Heart left ventricle (tissue), 16 donors: ENCODE results near the gene SARS1. TPM values are rescaled to one million over a fixed set of nuclear protein-coding genes. Genes with fewer than 3 reads are reported as not detected.
A peak's percentile ranks its signal among the peaks of the same experiment; 100 is the strongest.

Experiments used
- ATAC-seq, 4 donors: fragments of 200-7000 bp; cut with Tn5 transposase; one replicate each; pipeline ENCODE4 v1.9.1; 2020 to 2022; ENCODE audit warnings: moderate library complexity in 4 of 4, mild to moderate bottlenecking in 3 of 4, moderate number of reproducible peaks in 1 of 4
- DNase-seq, 5 donors: peaks; one replicate each; pipeline ENCODE4 v3.0.0-alpha.2; 2020
- H3K27ac ChIP-seq, 12 donors: fragments of 200-600 bp; sonication (generic) in 4 of 12; one replicate each; pipeline versions ENCODE4 v1.5.0 to v1.8.0; 2016 to 2022; ENCODE audit warnings: mild to moderate bottlenecking in 2 of 12
- H3K27me3 ChIP-seq, 9 donors: fragments of 200-600 bp; sonication (generic) in 2 of 9; one replicate each; pipeline versions ENCODE4 v1.5.1 to v1.8.0; 2016 to 2022; ENCODE audit warnings: mild to moderate bottlenecking in 3 of 9
- H3K36me3 ChIP-seq, 9 donors: fragments of 200-600 bp; sonication (generic) in 2 of 9; one replicate each; pipeline versions ENCODE4 v1.5.0 to v1.8.0; 2018 to 2022; ENCODE audit warnings: mild to moderate bottlenecking in 2 of 9
- H3K4me1 ChIP-seq, 12 donors: fragments of 200-600 bp; sonication (generic) in 4 of 12; one replicate each; pipeline versions ENCODE4 v1.5.0 to v1.8.0; 2016 to 2022; ENCODE audit warnings: mild to moderate bottlenecking in 3 of 12
- H3K4me3 ChIP-seq, 12 donors: fragments of 200-600 bp; sonication (generic) in 4 of 12; one replicate each; pipeline versions ENCODE4 v1.5.0 to v1.8.0; 2017 to 2022; ENCODE audit warnings: mild to moderate bottlenecking in 9 of 12, moderate library complexity in 4 of 12
- H3K9me3 ChIP-seq, 12 donors: fragments of 200-600 bp; sonication (generic) in 4 of 12; one replicate each; pipeline versions ENCODE4 v1.5.0 to v1.8.0; 2016 to 2022; ENCODE audit warnings: mild to moderate bottlenecking in 1 of 12
- CTCF ChIP-seq, 12 donors: fragments of 200-600 bp; sonication (generic) in 4 of 12; IDR thresholded peaks; one replicate each; pipeline versions ENCODE4 v1.5.0 to v1.8.0; 2018 to 2022; ENCODE audit warnings: antibody characterized with exemption in 12 of 12, mild to moderate bottlenecking in 5 of 12
- POLR2A ChIP-seq, 2 donors: fragments of 450-650 bp; IDR thresholded peaks; one replicate each; pipeline ENCODE4 v1.6.1; 2017; ENCODE audit warnings: antibody characterized with exemption in 2 of 2, mild to moderate bottlenecking in 2 of 2, moderate library complexity in 2 of 2
- WGBS, 4 donors: extraction: QIAGEN DNeasy Blood & Tissue Kit in 2 of 4; methylation state at CpG; one replicate each; pipeline versions ENCODE4 v1.1.5 to v1.1.7; 2013 to 2018; 5-methylcytosine and 5-hydroxymethylcytosine counted together
- intact Hi-C, 10 donors: fragments of 100-400 bp; cut with DNase I; formaldehyde crosslinking; loops; one replicate each; pipeline versions ENCODE4 v1.11.1 to v1.14.2; 2022
- polyA plus RNA-seq, 2 donors: library from polyadenylated mRNA; stranded (reverse); fragments of 200-250 nt; gene quantifications; one replicate each; pipeline ENCODE4 v1.2.3, GENCODE V29; 2013
- total RNA-seq, 9 donors: library from RNA; depleted of rRNA in 2 of 9; stranded (reverse); fragments of >200 nt in 2 of 9; fragmentation: NEBNext Ultra II Directional in 3 of 9; extraction: Animal tissue kit (Norgen Biotek cat#: 25700) in 3 of 9; gene quantifications; one replicate each; pipeline versions ENCODE4 v1.1.0 to v1.2.4, GENCODE V29; 2016 to 2023
- donor health status: ischemic (EF 13 %, LVEDD 7.1; RV severe dilation, severe dysfunction).
- donor health status: healthy with polysubstance abuse.
- donor health status: DM: no; HTN: yes; CAD: no.
- donor health status: DM: no; HTN: no; CAD: no.
- donor health status: ischemic (EF 25% LVEDD 6.9; RV normal size, moderate dysfunction).
- donor health status: ischemic (EF 25% LVEDD 5.7; RV mildly dilated, moderate dysfunction).
- donor health status: healthy.
- donor health status: DM: yes; HTN: yes; CAD: no.
- donor health status: ischemic (EF 35%, LVEDD 5.7; RV mildly dilated, moderate dysfunction).
- donor health status: nonischemic (EF 11% LVEDD 7.7; RV severe dilation, severe dysfunction).
- donor health status: DM: yes; HTN: yes; CAD: no.
- donor health status: PGD.
- donor health status: ischemic (EF 29% LVEDD 5.4; RV normal size, mild dysfunction).
- donor health status: nonischemic (EF 23%, LVEDD 6.1; RV moderate dilation, normal function).

The SARS1 gene
- total and polyA plus RNA-seq, 11 donors = 41.1 to 179 (median 102) TPM

- Histone ChIP-seq H3K9me3 (no peaks in the 10 kb centered on the region), H3K4me3 (peak overlapping the region in 7 of 12 donors; percentile 6 to 48 (median 16)), H3K27ac (peak overlapping the region in 1 of 12 donors; percentile 25), H3K36me3 (no peaks in the 10 kb centered on the region), H3K27me3 (no peaks in the 10 kb centered on the region), H3K4me1 (peaks cover 0 to 10% (median 2%) of the 10 kb centered on the region in 12 donors)
- intact Hi-C loops = no loop called here
- ATAC-seq = no peak
- no peak for TF ChIP-seq CTCF (IDR thresholded peaks at IDR 0.05)
- no peak for TF ChIP-seq POLR2A (IDR thresholded peaks at IDR 0.05)
- no peak for DNase-seq
- 42 to 67% (median 57%) methylated on average over 9 of the region's 9 CpGs for WGBS, 4 donors
Observed at GRCh38 chr1:109208836-109209463, 4.8 kb upstream of the SARS1 start.

- intact Hi-C loops = loop anchor here in 1 of 10 donors (2.0 to 5.0 kb wide), 2 partner anchors 47 to 98 kb away; partner anchors contain the start of gene ELAPOR1
Observed at GRCh38 chr1:109210058-109210457, 3.7 kb upstream of the SARS1 start.

DNA sequence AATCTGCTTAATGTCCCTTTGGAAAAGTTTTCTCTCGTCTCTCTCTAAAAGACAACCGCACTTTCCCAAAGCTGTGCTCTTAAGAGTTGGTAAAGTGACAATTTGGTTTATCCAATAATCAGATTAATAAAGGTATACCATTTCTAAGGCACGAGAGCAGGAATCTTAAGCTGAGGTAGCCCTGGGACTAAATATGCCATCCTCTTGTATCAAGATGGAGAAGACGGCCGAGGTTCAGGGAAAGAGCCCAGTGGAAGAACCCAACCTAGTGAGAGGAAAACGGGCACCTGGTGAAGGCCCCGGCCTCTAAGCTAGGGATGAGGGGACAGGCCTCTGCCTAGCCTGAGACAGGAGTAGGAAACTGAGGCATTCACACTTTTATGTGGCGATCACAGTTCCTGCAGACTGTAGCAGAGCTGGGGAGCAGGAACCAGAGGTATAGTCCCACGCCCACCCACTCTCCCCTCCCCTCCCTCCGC lies 334 bp upstream of the SARS1 start:
- peak overlapping the region in 11 of 12 donors; percentile 57 to 96 (median 91) for H3K27ac ChIP-seq
- TF ChIP-seq POLR2A (IDR thresholded peaks at IDR 0.05) (no peak), CTCF (IDR thresholded peaks at IDR 0.05) (no peak)
- peak overlapping the region; percentile 40 to 99 (median 90) for H3K4me3 ChIP-seq
- no peaks in the 10 kb centered on the region for H3K27me3 ChIP-seq
- ATAC-seq (no peak), DNase-seq (no peak)
- WGBS, 4 donors = 34 to 44% (median 39%) methylated on average over 9 to 10 of the region's 10 CpGs
- peaks cover 0 to 39% (median 20%) of the 10 kb centered on the region in 12 donors for H3K4me1 ChIP-seq
- H3K9me3 ChIP-seq = no peaks in the 10 kb centered on the region
- intact Hi-C loops = loop anchor here in 1 of 10 donors (5.0 kb wide), 1 partner anchor 101 kb away; the partner anchor contains the start of gene ELAPOR1
- H3K36me3 ChIP-seq = peaks cover 0 to 11% (median 0%) of the 10 kb centered on the region in 9 donors

More at GRCh38 chr1:109210058-109210457, 3.7 kb upstream of the SARS1 start:
- Histone ChIP-seq H3K4me1 (peaks cover 0 to 13% (median 5%) of the 10 kb centered on the region in 12 donors), H3K9me3 (no peaks in the 10 kb centered on the region), H3K4me3 (no peak overlapping the region), H3K27ac (no peak overlapping the region), H3K27me3 (no peaks in the 10 kb centered on the region), H3K36me3 (no peaks in the 10 kb centered on the region)
- DNase-seq (no peak), ATAC-seq (no peak)
- 88 to 91% (median 90%) methylated on average over 8 of the region's 8 CpGs for WGBS, 4 donors
- TF ChIP-seq CTCF (IDR thresholded peaks at IDR 0.05) (no peak), POLR2A (IDR thresholded peaks at IDR 0.05) (no peak)
